HG03060 (cell line): Measurements from ENCODE around the gene LMX1A.

Source experiments
- ATAC-seq: cut with Tn5 transposase; IDR thresholded peaks from one replicate; pipeline ENCODE4 v1.9.1; 2021; ENCODE audit warnings: low read depth, moderate number of reproducible peaks; ENCODE audit not compliant: unreplicated experiment

The LMX1A gene

GRCh38 chr1:165281207-165281901 is 75.2 kb downstream of the LMX1A start:
- ATAC-seq = no peak

- ATAC-seq = no peak
Measured at GRCh38 chr1:165279882-165280281, 76.6 kb downstream of the LMX1A start.

- no peak for ATAC-seq
Measured at GRCh38 chr1:165276314-165276713, 80.2 kb downstream of the LMX1A start.

GRCh38 chr1:165265196-165265838 is 91.2 kb downstream of the LMX1A start:
- ATAC-seq = no peak

DNA sequence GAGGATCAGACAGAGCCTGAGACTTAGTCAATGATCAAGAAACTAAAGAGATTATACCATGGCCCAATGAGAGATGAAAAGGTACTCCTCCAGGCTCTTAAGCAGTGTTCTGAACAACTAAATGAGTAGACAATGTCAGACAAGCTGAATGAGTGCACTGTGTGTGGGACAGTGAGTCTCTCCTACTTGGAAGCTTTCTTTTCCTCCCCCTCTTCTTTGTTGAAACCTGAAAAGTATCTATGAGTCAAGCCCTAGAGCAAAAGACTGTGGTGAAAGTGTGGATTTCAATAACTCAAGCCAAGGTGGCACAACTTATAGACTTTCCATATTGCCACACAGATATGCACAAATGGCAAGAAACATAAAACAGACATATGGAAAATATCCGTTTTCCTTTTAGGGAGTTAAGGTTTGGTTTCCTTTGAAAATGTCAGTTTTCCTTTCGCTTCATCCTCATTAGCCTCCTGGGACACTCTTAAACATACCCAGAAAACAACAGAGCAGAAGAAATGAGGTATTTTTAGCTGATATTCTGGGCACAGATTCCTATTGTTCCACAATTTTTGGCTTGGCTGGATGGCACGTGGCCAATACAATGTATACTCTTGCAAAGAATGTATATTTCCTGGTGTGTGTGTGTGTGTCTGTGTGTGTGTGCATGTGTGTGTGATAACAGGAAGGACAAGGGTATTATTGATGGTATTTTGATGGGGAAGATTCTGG is 96.6 kb downstream of the LMX1A start:
- ATAC-seq = no peak

- no peak for ATAC-seq
Measured at GRCh38 chr1:165259236-165259635, 97.3 kb downstream of the LMX1A start.

- ATAC-seq = peak; percentile 70
Measured at GRCh38 chr1:165257969-165258459, 98.5 kb downstream of the LMX1A start.

- ATAC-seq = no peak
Measured at GRCh38 chr1:165254896-165255625, 101.5 kb downstream of the LMX1A start.

GRCh38 chr1:165254376-165254775 is 102.1 kb downstream of the LMX1A start:
- no peak for ATAC-seq

- no peak for ATAC-seq
Measured at GRCh38 chr1:165253818-165254254, 102.7 kb downstream of the LMX1A start.

- no peak for ATAC-seq
Measured at GRCh38 chr1:165248969-165249571, 107.4 kb downstream of the LMX1A start.

- ATAC-seq = no peak
Measured at GRCh38 chr1:165241952-165242351, 114.6 kb downstream of the LMX1A start.

GRCh38 chr1:165241321-165241720 is 115.2 kb downstream of the LMX1A start:
- ATAC-seq = no peak

DNA sequence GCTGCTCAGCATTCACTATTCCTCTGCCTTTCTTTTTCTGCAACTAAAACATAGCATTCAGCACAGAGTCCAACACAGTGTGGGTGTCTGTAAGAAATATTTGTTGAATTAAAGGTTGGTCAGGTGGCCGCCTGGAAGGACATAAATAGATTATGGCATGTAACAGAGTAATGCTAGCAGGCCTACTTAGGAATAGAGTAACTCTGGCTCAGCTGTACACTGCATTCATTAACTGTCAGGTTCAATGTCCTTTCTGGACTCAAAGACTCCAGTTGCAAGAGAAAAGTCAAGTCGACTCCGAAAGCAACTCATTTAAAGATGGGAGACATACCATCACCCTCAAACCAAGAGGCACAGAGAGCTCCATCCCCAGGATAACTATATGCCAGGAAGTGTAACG is 116.0 kb downstream of the LMX1A start:
- no peak for ATAC-seq

DNA sequence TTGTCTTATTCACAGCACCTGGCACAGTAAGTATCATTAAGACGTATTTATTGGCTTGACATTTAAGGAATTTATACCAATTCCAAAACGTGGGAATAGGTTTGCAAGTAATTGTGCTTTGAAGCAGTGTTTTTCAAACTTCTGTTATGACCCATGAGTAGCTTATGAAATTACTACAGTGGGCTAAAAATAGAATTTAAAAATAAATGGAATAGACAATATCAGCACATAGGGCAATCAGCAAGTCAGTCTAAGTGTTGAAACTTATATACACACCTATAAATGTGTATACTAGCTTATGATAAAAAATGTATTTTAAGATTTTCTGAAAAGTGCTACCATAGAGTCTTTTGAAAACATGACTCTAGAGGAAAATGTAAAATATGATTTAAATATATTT is 116.6 kb downstream of the LMX1A start:
- ATAC-seq = no peak

GRCh38 chr1:165235777-165236291 is 120.7 kb downstream of the LMX1A start:
- no peak for ATAC-seq

- ATAC-seq = no peak
Measured at GRCh38 chr1:165235155-165235776, 121.2 kb downstream of the LMX1A start.

- no peak for ATAC-seq
Measured at GRCh38 chr1:165234149-165234548, 122.4 kb downstream of the LMX1A start.

- no peak for ATAC-seq
Measured at GRCh38 chr1:165228676-165229075, 127.8 kb downstream of the LMX1A start.
